Erythroblast (primary cell): Measurements from ENCODE around the gene VWCE.

Source experiments
- GATA1 ChIP-seq: IDR thresholded peaks from 2 replicates; pipeline ENCODE4 v1.6.1; 2011; ENCODE audit warnings: low read depth, mild to moderate bottlenecking, control low read depth, low read length, moderate library complexity
- POLR2A ChIP-seq: IDR thresholded peaks from 2 replicates; pipeline ENCODE4 v1.6.1; 2011; ENCODE audit warnings: mild to moderate bottlenecking, low read length

DNA sequence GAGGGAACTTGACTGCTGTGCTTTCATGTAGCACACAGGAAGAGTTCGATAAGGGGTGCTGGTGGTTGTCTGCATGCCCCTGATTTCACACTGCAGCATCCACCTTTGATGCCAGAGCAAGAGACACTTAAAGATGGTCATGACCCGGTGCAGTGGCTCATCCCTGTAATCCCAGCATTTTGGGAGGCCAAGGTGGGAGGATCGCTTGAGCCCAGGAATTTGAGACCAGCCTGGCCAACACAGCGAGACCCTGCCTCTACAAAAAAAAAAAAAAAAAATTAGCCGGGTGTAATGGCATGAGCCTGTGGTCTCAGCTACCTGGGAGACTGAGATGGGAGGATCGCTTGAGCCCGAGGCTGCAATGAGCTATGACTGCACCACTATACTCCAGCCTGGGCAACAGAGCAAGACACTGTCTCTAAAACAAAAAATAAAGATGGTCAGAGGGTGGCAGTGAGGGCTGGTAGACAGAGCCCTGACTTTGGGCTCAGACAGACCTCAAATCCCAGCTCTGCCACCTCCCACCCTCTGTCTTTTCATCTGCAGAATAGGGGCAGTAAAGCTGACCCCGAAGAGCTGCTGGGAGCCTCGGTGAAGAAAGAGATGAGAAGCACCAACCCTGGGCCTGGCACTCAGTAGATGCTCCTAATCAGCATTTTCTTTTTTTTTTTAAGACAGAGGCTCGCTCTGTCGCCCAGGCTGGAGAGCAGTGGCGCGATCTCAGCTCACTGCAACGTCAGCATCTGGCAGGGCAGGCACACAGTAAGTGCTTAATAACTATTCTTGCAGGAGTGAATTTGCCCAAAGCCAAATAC is 17.7 kb downstream of the VWCE start:
- TF ChIP-seq POLR2A (no peak), GATA1 (no peak)
